HEK293T (cell line): ENCODE results near the gene FAAH2.
"Not testable (repeated sequence)": the region's sequence is repeated elsewhere in the genome, so short reads cannot be mapped to it uniquely, and the experiment has no call there.

ENCODE experiments used
- CTCF ChIA-PET: fragments of 350-600 bp; formaldehyde crosslinking; extraction: SDS; loops from one replicate; lab custom pipeline; 2021; ENCODE audit warnings: antibody characterized with exemption, inconsistent platforms; lab: Yijun Ruan, JAX
- POLR2A ChIA-PET: fragments of 350-600 bp; formaldehyde crosslinking; extraction: SDS; loops from one replicate; lab custom pipeline; 2020; ENCODE audit warnings: antibody characterized with exemption, inconsistent platforms; lab: Yijun Ruan, JAX
- DNase-seq: peaks from one replicate; pipeline ENCODE4 v3.0.0; 2012; ENCODE audit warnings: mixed read lengths; ENCODE audit errors: extremely low spot score
- ARNT ChIP-seq: fragments of 450-650 bp; IDR thresholded peaks from 2 replicates; pipeline ENCODE4 v1.6.1; 2017; ENCODE audit warnings: mild to moderate bottlenecking
- BHLHE40 ChIP-seq: fragments of 450-650 bp; IDR thresholded peaks from 2 replicates; pipeline ENCODE4 v1.6.1; 2016; ENCODE audit warnings: mild to moderate bottlenecking, moderate library complexity, borderline replicate concordance
- CTBP1 ChIP-seq: fragments of 450-650 bp; IDR thresholded peaks from 2 replicates; pipeline ENCODE4 v1.6.1; 2016; ENCODE audit warnings: borderline replicate concordance
- ELF4 ChIP-seq: fragments of 450-650 bp; IDR thresholded peaks from 2 replicates; pipeline ENCODE4 v1.6.1; 2017; ENCODE audit warnings: antibody characterized with exemption
- FOXA1 ChIP-seq: fragments of 450-650 bp; IDR thresholded peaks from 2 replicates; pipeline ENCODE4 v1.6.1; 2016; ENCODE audit warnings: mild to moderate bottlenecking
- FOXK2 ChIP-seq: fragments of 450-650 bp; IDR thresholded peaks from 2 replicates; pipeline ENCODE4 v1.6.1; 2016; ENCODE audit warnings: mild to moderate bottlenecking
- FOXM1 ChIP-seq: fragments of 450-650 bp; IDR thresholded peaks from 2 replicates; pipeline ENCODE4 v1.6.1; 2017; ENCODE audit warnings: mild to moderate bottlenecking, borderline replicate concordance
- HDGF ChIP-seq: fragments of 450-650 bp; IDR thresholded peaks from 2 replicates; pipeline ENCODE4 v1.6.1; 2017; ENCODE audit warnings: antibody characterized with exemption, borderline replicate concordance
- L3MBTL2 ChIP-seq: fragments of 450-650 bp; conservative IDR thresholded peaks from 2 replicates; pipeline ENCODE4 v1.6.1; 2016; ENCODE audit warnings: mild to moderate bottlenecking
- LEF1 ChIP-seq: fragments of 450-650 bp; IDR thresholded peaks from 2 replicates; pipeline ENCODE4 v1.6.1; 2017; ENCODE audit warnings: mild to moderate bottlenecking, borderline replicate concordance
- NFRKB ChIP-seq: fragments of 450-650 bp; IDR thresholded peaks from 2 replicates; pipeline ENCODE4 v1.6.1; 2016; ENCODE audit warnings: mild to moderate bottlenecking, moderate library complexity
- PKNOX1 ChIP-seq: fragments of 450-650 bp; IDR thresholded peaks from 2 replicates; pipeline ENCODE4 v1.6.1; 2016
- SP1 ChIP-seq: fragments of 450-650 bp; IDR thresholded peaks from 2 replicates; pipeline ENCODE4 v1.6.1; 2017
- SUZ12 ChIP-seq: fragments of 450-650 bp; IDR thresholded peaks from 2 replicates; pipeline ENCODE4 v1.6.1; 2016; ENCODE audit warnings: mild to moderate bottlenecking
- TARDBP ChIP-seq: fragments of 450-650 bp; IDR thresholded peaks from 2 replicates; pipeline ENCODE4 v1.6.1; 2016
- ZNF384 ChIP-seq: fragments of 450-650 bp; IDR thresholded peaks from 2 replicates; pipeline ENCODE4 v1.6.1; 2016

FAAH2 gene

GRCh38 chrX:57367649-57368048 lies 81.1 kb downstream of the FAAH2 start:
- POLR2A ChIA-PET = no interaction called here
- CTCF ChIA-PET = no interaction called here
- TF ChIP-seq L3MBTL2 (no peak), TARDBP (no peak), NFRKB (no peak), FOXK2 (no peak), BHLHE40 (no peak), FOXM1 (no peak)
- DNase-seq = no peak

- ChIA-PET POLR2A (no interaction called here), CTCF (no interaction called here)
- DNase-seq = no peak
- no peak for TF ChIP-seq BHLHE40
These were observed 81.7 kb downstream of the FAAH2 start for GRCh38 chrX:57368158-57368557.

GRCh38 chrX:57379296-57379695 lies 92.8 kb downstream of the FAAH2 start:
- CTCF ChIA-PET = no interaction called here
- DNase-seq = no peak
- TF ChIP-seq BHLHE40 (no peak), ZNF384 (no peak)
- POLR2A ChIA-PET = no interaction called here

- TF ChIP-seq L3MBTL2 (no peak), ARNT (no peak), LEF1 (no peak), SUZ12 (no peak), NFRKB (no peak), ZNF384 (no peak), BHLHE40 (no peak), TARDBP (no peak)
- no peak for DNase-seq
These were observed 93.7 kb downstream of the FAAH2 start for GRCh38 chrX:57380026-57380796.

GRCh38 chrX:57394162-57394561 lies 107.7 kb downstream of the FAAH2 start:
- DNase-seq, CTCF ChIA-PET, POLR2A ChIA-PET: not testable (repeated sequence)

More at GRCh38 chrX:57380026-57380796, 93.7 kb downstream of the FAAH2 start:
- POLR2A ChIA-PET = no interaction called here
- CTCF ChIA-PET = no interaction called here

GRCh38 chrX:57403191-57403590 lies 116.7 kb downstream of the FAAH2 start:
- POLR2A ChIA-PET = not testable (repeated sequence)

GRCh38 chrX:57406149-57406548 lies 119.6 kb downstream of the FAAH2 start:
- no peak for DNase-seq
- ChIA-PET POLR2A (no interaction called here), CTCF (no interaction called here)
- TF ChIP-seq TARDBP (no peak), BHLHE40 (no peak), ELF4 (no peak), SP1 (no peak), L3MBTL2 (no peak), CTBP1 (no peak), FOXA1 (no peak), PKNOX1 (no peak), HDGF (no peak), LEF1 (no peak), SUZ12 (no peak), FOXM1 (no peak), ZNF384 (no peak), FOXK2 (no peak), NFRKB (no peak), ARNT (no peak)

More at GRCh38 chrX:57403191-57403590, 116.7 kb downstream of the FAAH2 start:
- DNase-seq, CTCF ChIA-PET: not testable (repeated sequence)

GRCh38 chrX:57417827-57418226 lies 131.3 kb downstream of the FAAH2 start:
- ChIA-PET CTCF (no interaction called here), POLR2A (no interaction called here)
- no peak for DNase-seq
- TF ChIP-seq FOXM1 = no peak

- ChIA-PET CTCF (no interaction called here), POLR2A (no interaction called here)
- DNase-seq = no peak
- TF ChIP-seq L3MBTL2 = no peak
These were observed 135.8 kb downstream of the FAAH2 start for GRCh38 chrX:57422289-57422688.
